Keratinocyte (primary cell): ENCODE results near the gene MRPL49. TPM values are rescaled to one million over a fixed set of nuclear protein-coding genes. Genes with fewer than 3 reads are reported as not detected.

Source experiments
- DNase-seq: peaks from one replicate; pipeline ENCODE4 v3.0.0-alpha.2; 2011; ENCODE audit warnings: low read depth, missing footprints, low spot score
- FAIRE-seq: peaks from 2 replicates; lab custom pipeline; 2011; peaks lifted over from hg19 to GRCh38; lab: Jason Lieb, UNC
- H2AFZ ChIP-seq: 2 replicates; pipeline ENCODE4 v1.6.0; 2012; ENCODE audit warnings: low read length, control low read depth, inconsistent platforms; ENCODE audit not compliant: control insufficient read depth
- H3K27ac ChIP-seq: 2 replicates; pipeline ENCODE4 v1.5.1; 2011; ENCODE audit warnings: low read length; ENCODE audit not compliant: control insufficient read depth, insufficient read depth
- H3K27me3 ChIP-seq: 3 replicates; pipeline ENCODE4 v1.6.0; 2011; ENCODE audit warnings: low read length; ENCODE audit not compliant: control insufficient read depth, insufficient read depth; ENCODE audit errors: extremely low read depth
- H3K36me3 ChIP-seq, 2 experiments: 2 replicates in 1 of 2; 3 replicates in 1 of 2; pipeline ENCODE4 v1.5.1; 2011; ENCODE audit warnings: low read length in 2 of 2, mild to moderate bottlenecking in 1 of 2; ENCODE audit not compliant: control insufficient read depth in 2 of 2, insufficient read depth in 2 of 2; ENCODE audit errors: extremely low read depth in 1 of 2
- H3K4me1 ChIP-seq: 3 replicates; pipeline ENCODE4 v1.5.1; 2011; ENCODE audit warnings: low read length; ENCODE audit not compliant: control insufficient read depth, insufficient read depth; ENCODE audit errors: extremely low read depth
- H3K4me2 ChIP-seq: 3 replicates; pipeline ENCODE4 v1.6.0; 2011; ENCODE audit warnings: low read depth, low read length; ENCODE audit not compliant: control insufficient read depth, insufficient read depth; ENCODE audit errors: extremely low read depth
- H3K4me3 ChIP-seq, 3 experiments: fragments of 200-600 bp in 1 of 3; sonication (generic) in 1 of 3; 2 replicates in 2 of 3; 3 replicates in 1 of 3; pipeline ENCODE4 v1.5.1; 2011 to 2016; ENCODE audit warnings: low read length in 3 of 3, mild to moderate bottlenecking in 3 of 3, control low read depth in 2 of 3, inconsistent platforms in 1 of 3, low read depth in 1 of 3, mixed read lengths in 1 of 3, mixed run types in 1 of 3, moderate library complexity in 1 of 3; ENCODE audit not compliant: control insufficient read depth in 2 of 3, insufficient read depth in 2 of 3; ENCODE audit errors: extremely low read depth in 1 of 3
- H3K79me2 ChIP-seq: 2 replicates; pipeline ENCODE4 v1.6.0; 2012; ENCODE audit warnings: low read length; ENCODE audit not compliant: control insufficient read depth, insufficient read depth
- H3K9ac ChIP-seq: 3 replicates; pipeline ENCODE4 v1.6.0; 2011; ENCODE audit warnings: low read length; ENCODE audit not compliant: control insufficient read depth, insufficient read depth; ENCODE audit errors: extremely low read depth
- H3K9me1 ChIP-seq: 3 replicates; pipeline ENCODE4 v1.6.0; 2011; ENCODE audit warnings: low read length; ENCODE audit not compliant: control insufficient read depth, insufficient read depth; ENCODE audit errors: extremely low read depth
- H3K9me3 ChIP-seq: 2 replicates; pipeline ENCODE4 v1.5.1; 2012; ENCODE audit warnings: low read depth, low read length; ENCODE audit not compliant: control insufficient read depth
- H4K20me1 ChIP-seq: 3 replicates; pipeline ENCODE4 v1.6.0; 2011; ENCODE audit warnings: low read length; ENCODE audit not compliant: control insufficient read depth, insufficient read depth; ENCODE audit errors: extremely low read depth
- CTCF ChIP-seq, 3 experiments: IDR thresholded peaks in 1 of 3; conservative IDR thresholded peaks in 1 of 3; optimal IDR thresholded peaks in 1 of 3; 2 replicates in 2 of 3; 3 replicates in 1 of 3; pipeline versions ENCODE3 to v1.5.1; 2011; ENCODE audit warnings: low read length in 3 of 3, mild to moderate bottlenecking in 3 of 3, moderate library complexity in 2 of 3, control low read depth in 1 of 3, inconsistent platforms in 1 of 3; ENCODE audit not compliant: insufficient read depth in 2 of 3; ENCODE audit errors: extremely low read depth in 1 of 3
- EZH2 ChIP-seq: IDR thresholded peaks from one replicate; pipeline ENCODE4 v1.6.1; 2012; ENCODE audit warnings: inconsistent platforms, mild to moderate bottlenecking, low read length, moderate library complexity
- dilution Hi-C: fragments of 300-500 bp; cut with MboI; formaldehyde crosslinking; loops from one replicate; pipeline ENCODE4 v1.7.0; 2020; ENCODE audit warnings: low sequenced_read_pairs; ENCODE audit not compliant: extremely low pct_ligation_motif_present
- polyA plus RNA-seq, 5 experiments: library from polyadenylated mRNA; depleted of rRNA in 3 of 5; stranded (reverse) in 3 of 5; stranded (forward) in 1 of 5; unstranded in 1 of 5; fragments of >200 nt; gene quantifications; 1 replicate in 1 of 5; 2 replicates in 3 of 5; 3 replicates in 1 of 5; pipeline versions ENCODE4 v1.2.1 to v1.2.3, GENCODE V29; 2011 to 2012; ENCODE audit warnings: missing spikeins in 2 of 5, low read depth in 1 of 5, low replicate concordance in 1 of 5

The MRPL49 gene
- polyA plus RNA-seq, 1 donor (not counting 4 experiments of a cell fraction or from before 2014, with no cell fraction given): 49.6 TPM

- no peak for FAIRE-seq
These were observed 30.0 kb downstream of the MRPL49 start for GRCh38 chr11:65152122-65152521.

GRCh38 chr11:65156256-65156655, 34.1 kb downstream of the MRPL49 start:
- no peaks in the 10 kb centered on the region for H3K79me2 ChIP-seq
- dilution Hi-C loops: no loop called here

More at GRCh38 chr11:65152122-65152521, 30.0 kb downstream of the MRPL49 start:
- Histone ChIP-seq H3K4me2 (no peak overlapping the region), H3K79me2 (no peaks in the 10 kb centered on the region), H3K36me3 (no peaks in the 10 kb centered on the region), H3K9me1 (no peaks in the 10 kb centered on the region), H3K27me3 (no peaks in the 10 kb centered on the region), H2AFZ (no peak overlapping the region), H3K9me3 (no peaks in the 10 kb centered on the region), H3K27ac (no peak overlapping the region), H3K4me1 (peaks cover 15% of the 10 kb centered on the region), H3K9ac (no peak overlapping the region), H4K20me1 (no peaks in the 10 kb centered on the region), H3K4me3 (no peak overlapping the region)
- DNase-seq: no peak
- TF ChIP-seq EZH2 (no peak), CTCF (optimal IDR thresholded peaks at IDR 0.05 in 1 of 3, IDR thresholded peaks at IDR 0.05 in 1 of 3, conservative IDR thresholded peaks at IDR 0.05 in 1 of 3; ENCODE audit: extremely low read depth in 1 of 3, insufficient read depth in 2 of 3, low read length in 3 of 3) (no peak)
- dilution Hi-C loops: no loop called here

More at GRCh38 chr11:65156256-65156655, 34.1 kb downstream of the MRPL49 start:
- H3K27ac ChIP-seq: no peak overlapping the region
- DNase-seq (no peak), FAIRE-seq (no peak)
- H3K4me2 ChIP-seq: no peak overlapping the region
- TF ChIP-seq CTCF (optimal IDR thresholded peaks at IDR 0.05 in 1 of 3, IDR thresholded peaks at IDR 0.05 in 1 of 3, conservative IDR thresholded peaks at IDR 0.05 in 1 of 3; ENCODE audit: extremely low read depth in 1 of 3, insufficient read depth in 2 of 3, low read length in 3 of 3) (no peak), EZH2 (no peak)
- no peaks in the 10 kb centered on the region for H3K27me3 ChIP-seq
- no peaks in the 10 kb centered on the region for H3K9me3 ChIP-seq
- H4K20me1 ChIP-seq: no peaks in the 10 kb centered on the region
- no peak overlapping the region for H3K4me3 ChIP-seq
- H2AFZ ChIP-seq: no peak overlapping the region
- peaks cover 3% of the 10 kb centered on the region for H3K4me1 ChIP-seq
- no peaks in the 10 kb centered on the region for H3K9me1 ChIP-seq
- H3K36me3 ChIP-seq: no peaks in the 10 kb centered on the region
- no peak overlapping the region for H3K9ac ChIP-seq
